SK-N-SH treated with all-trans-retinoic acid at 6 μM for 48 hours (cell line): ENCODE results near the gene TMEM89.

Experiments used
- ATAC-seq: fragments of 200-7000 bp; cut with Tn5 transposase; 3 replicates; pipeline ENCODE4 v1.9.1; 2020; ENCODE audit warnings: mild to moderate bottlenecking, moderate library complexity
- ARNTL ChIP-seq: fragments of 450-650 bp; formaldehyde crosslinking; IDR thresholded peaks from 2 replicates; pipeline ENCODE4 v1.5.0; 2020; ENCODE audit warnings: low read depth, mild to moderate bottlenecking, moderate library complexity, borderline replicate concordance
- BACH2 ChIP-seq: fragments of 250-450 bp; sonication (Bioruptor Pico); IDR thresholded peaks from 2 replicates; pipeline ENCODE4 v1.9.0; 2021; ENCODE audit warnings: mild to moderate bottlenecking, borderline replicate concordance
- CSDC2 ChIP-seq: fragments of 250-450 bp; sonication (Bioruptor Pico); IDR thresholded peaks from 2 replicates; pipeline ENCODE4 v1.5.0; 2020; ENCODE audit warnings: mild to moderate bottlenecking, moderate library complexity
- ESRRG ChIP-seq: fragments of 250-450 bp; sonication (Bioruptor Pico); IDR thresholded peaks from 2 replicates; pipeline ENCODE4 v1.6.1; 2021; ENCODE audit warnings: mild to moderate bottlenecking
- ISL1 ChIP-seq: fragments of 250-450 bp; sonication (Bioruptor Pico); IDR thresholded peaks from 2 replicates; pipeline ENCODE4 v2.1.2; 2022; ENCODE audit warnings: mild to moderate bottlenecking, moderate library complexity
- OSR1 ChIP-seq: fragments of 250-450 bp; sonication (Bioruptor Pico); IDR thresholded peaks from 2 replicates; pipeline ENCODE4 v1.8.0; 2022; ENCODE audit warnings: moderate library complexity, mild to moderate bottlenecking, inconsistent platforms
- PPARA ChIP-seq: fragments of 250-450 bp; sonication (Bioruptor Pico); IDR thresholded peaks from 2 replicates; pipeline ENCODE4 v1.5.0; 2020; ENCODE audit warnings: mild to moderate bottlenecking, borderline replicate concordance
- SNAI2 ChIP-seq: fragments of 250-450 bp; sonication (Bioruptor Pico); IDR thresholded peaks from 2 replicates; pipeline ENCODE4 v1.5.0; 2020; ENCODE audit warnings: mild to moderate bottlenecking, moderate library complexity
- TCF4 ChIP-seq: fragments of 250-450 bp; sonication (Bioruptor Pico); IDR thresholded peaks from 2 replicates; pipeline ENCODE4 v1.8.0; 2021; ENCODE audit warnings: mild to moderate bottlenecking, moderate library complexity, borderline replicate concordance
- ZC3H10 ChIP-seq: fragments of 250-450 bp; sonication (Bioruptor Pico); IDR thresholded peaks from 2 replicates; pipeline ENCODE4 v1.5.1; 2021; ENCODE audit warnings: mild to moderate bottlenecking, moderate library complexity
- ZFP3 ChIP-seq: fragments of 250-450 bp; sonication (Bioruptor Pico); IDR thresholded peaks from 2 replicates; pipeline ENCODE4 v1.5.0; 2020; ENCODE audit warnings: mild to moderate bottlenecking, moderate library complexity
- ZNF565 ChIP-seq: fragments of 450-650 bp; formaldehyde crosslinking; conservative IDR thresholded peaks from 2 replicates; pipeline ENCODE4 v1.5.0; 2020; ENCODE audit warnings: low read depth, mild to moderate bottlenecking, moderate library complexity
- ZNF70 ChIP-seq: fragments of 450-650 bp; formaldehyde crosslinking; IDR thresholded peaks from 2 replicates; pipeline ENCODE4 v1.5.0; 2020; ENCODE audit warnings: mild to moderate bottlenecking, moderate library complexity
- ZNF8 ChIP-seq: fragments of 450-650 bp; formaldehyde crosslinking; IDR thresholded peaks from 2 replicates; pipeline ENCODE4 v1.5.0; 2020; ENCODE audit warnings: mild to moderate bottlenecking, moderate library complexity
- TF ChIP-seq, protein P1 (sequence below): fragments of 250-450 bp; sonication (Bioruptor Pico); IDR thresholded peaks from 2 replicates; pipeline ENCODE4 v1.8.0; 2021; ENCODE audit warnings: low read depth, mild to moderate bottlenecking, moderate library complexity, borderline replicate concordance
- TF ChIP-seq, protein P2 (sequence below): fragments of 250-450 bp; sonication (Bioruptor Pico); IDR thresholded peaks from 2 replicates; pipeline ENCODE4 v1.8.0; 2020; ENCODE audit warnings: mild to moderate bottlenecking, moderate library complexity, borderline replicate concordance
- TF ChIP-seq, protein P3 (sequence below): fragments of 250-450 bp; sonication (Bioruptor Pico); IDR thresholded peaks from 2 replicates; pipeline ENCODE4 v1.5.1; 2021; ENCODE audit warnings: mild to moderate bottlenecking, moderate library complexity
- TF ChIP-seq, protein P4 (sequence below): fragments of 250-450 bp; sonication (Bioruptor Pico); IDR thresholded peaks from 2 replicates; pipeline ENCODE4 v1.5.0; 2020; ENCODE audit warnings: mild to moderate bottlenecking, moderate library complexity

The TMEM89 gene

DNA sequence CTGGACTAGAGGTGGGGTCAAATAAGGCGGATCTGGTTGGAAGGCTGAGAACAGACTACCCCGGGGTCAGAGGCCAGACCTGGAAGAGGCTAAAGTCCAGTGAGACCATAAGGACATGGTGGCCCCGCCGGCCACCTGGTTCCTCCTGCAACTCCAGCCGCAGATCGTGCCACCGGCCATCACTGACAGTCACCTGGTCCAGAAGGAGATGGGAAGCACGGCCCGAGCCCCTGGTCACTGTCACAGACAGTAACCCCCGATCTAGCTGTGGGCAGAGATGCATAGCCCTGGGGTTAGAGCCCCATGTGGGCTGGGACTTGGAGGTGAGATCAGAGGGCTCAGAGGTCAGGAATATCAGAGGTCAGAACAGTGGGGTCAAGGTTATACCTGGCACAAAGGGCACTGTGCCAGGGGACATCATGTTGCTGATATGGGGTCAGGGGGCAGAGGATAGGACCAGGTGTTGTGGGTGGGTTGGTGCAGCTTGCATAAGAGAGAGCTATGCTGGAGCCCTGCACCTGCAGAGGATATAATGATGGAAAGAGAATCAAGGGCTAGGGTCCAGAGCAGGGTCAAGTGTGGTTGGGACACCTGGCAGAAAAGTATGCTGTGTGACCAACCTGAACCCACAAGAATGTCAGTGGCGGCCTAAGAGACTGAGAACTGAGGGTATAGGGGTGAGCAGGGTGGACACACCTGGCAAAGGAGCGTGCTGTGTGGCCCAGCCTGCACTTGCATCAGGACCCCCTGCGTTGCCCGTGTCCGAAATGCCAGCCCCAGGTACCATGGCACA lies 31.6 kb upstream of the TMEM89 start:
- TF ChIP-seq, protein P1, sequence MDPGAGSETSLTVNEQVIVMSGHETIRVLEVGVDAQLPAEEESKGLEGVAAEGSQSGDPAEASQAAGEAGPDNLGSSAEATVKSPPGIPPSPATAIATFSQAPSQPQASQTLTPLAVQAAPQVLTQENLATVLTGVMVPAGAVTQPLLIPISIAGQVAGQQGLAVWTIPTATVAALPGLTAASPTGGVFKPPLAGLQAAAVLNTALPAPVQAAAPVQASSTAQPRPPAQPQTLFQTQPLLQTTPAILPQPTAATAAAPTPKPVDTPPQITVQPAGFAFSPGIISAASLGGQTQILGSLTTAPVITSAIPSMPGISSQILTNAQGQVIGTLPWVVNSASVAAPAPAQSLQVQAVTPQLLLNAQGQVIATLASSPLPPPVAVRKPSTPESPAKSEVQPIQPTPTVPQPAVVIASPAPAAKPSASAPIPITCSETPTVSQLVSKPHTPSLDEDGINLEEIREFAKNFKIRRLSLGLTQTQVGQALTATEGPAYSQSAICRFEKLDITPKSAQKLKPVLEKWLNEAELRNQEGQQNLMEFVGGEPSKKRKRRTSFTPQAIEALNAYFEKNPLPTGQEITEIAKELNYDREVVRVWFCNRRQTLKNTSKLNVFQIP (CRISPR knock-in tag), result no peak
- TF ChIP-seq BACH2 (CRISPR knock-in tag), result no peak
- TF ChIP-seq, protein P2, sequence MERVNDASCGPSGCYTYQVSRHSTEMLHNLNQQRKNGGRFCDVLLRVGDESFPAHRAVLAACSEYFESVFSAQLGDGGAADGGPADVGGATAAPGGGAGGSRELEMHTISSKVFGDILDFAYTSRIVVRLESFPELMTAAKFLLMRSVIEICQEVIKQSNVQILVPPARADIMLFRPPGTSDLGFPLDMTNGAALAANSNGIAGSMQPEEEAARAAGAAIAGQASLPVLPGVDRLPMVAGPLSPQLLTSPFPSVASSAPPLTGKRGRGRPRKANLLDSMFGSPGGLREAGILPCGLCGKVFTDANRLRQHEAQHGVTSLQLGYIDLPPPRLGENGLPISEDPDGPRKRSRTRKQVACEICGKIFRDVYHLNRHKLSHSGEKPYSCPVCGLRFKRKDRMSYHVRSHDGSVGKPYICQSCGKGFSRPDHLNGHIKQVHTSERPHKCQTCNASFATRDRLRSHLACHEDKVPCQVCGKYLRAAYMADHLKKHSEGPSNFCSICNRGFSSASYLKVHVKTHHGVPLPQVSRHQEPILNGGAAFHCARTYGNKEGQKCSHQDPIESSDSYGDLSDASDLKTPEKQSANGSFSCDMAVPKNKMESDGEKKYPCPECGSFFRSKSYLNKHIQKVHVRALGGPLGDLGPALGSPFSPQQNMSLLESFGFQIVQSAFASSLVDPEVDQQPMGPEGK (CRISPR knock-in tag), result no peak
- no peak for TF ChIP-seq PPARA
- ATAC-seq, result no peak

DNA sequence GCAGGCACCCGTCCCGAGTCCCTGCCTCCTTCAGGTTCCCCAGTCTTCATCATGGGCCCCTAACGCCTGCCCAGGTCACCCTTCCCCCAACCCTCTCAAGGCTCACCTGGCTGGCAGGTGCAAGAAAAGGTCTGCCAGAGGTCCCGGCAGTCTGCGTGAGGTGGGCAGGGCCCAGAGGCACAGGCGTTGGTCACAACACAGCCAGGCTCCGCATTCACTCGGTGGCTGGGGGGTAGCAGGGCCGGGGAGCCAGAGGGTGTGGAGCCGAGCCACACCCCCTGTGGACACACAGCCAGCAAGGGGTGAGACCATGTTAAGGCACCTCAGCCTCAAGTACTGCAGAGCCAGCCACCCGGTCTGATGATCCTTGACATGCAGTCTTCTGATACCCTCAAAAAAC lies 30.2 kb upstream of the TMEM89 start:
- no peak for ATAC-seq

DNA sequence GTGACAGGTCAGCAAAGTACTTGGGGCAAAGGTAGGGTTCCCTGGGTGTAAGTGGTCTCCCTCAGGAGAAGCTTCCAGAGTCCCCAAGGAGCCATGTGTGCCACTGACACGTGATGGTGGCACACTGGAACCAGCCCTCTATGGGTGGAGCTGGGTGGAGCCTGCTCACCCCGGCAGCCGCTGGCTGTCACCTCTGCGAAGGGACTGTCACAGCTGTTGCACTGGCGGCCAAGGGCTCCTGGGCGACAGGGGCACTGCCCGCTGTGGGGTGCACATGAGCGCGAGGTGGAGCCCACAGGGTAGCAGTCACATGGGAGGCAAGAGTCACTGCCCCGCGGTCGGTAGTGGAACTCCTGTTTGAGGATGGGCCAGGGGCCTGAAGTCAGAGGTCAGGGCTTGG lies 29.2 kb upstream of the TMEM89 start:
- no peak for ATAC-seq
- TF ChIP-seq BACH2 (CRISPR knock-in tag), result no peak
- no peak for TF ChIP-seq ZNF70
- TF ChIP-seq OSR1 (CRISPR knock-in tag), result no peak
- TF ChIP-seq ARNTL (CRISPR knock-in tag), result no peak
- no peak for TF ChIP-seq TCF4 (CRISPR knock-in tag)
- no peak for TF ChIP-seq PPARA
- TF ChIP-seq ZNF8 (CRISPR knock-in tag), result no peak
- no peak for TF ChIP-seq ZNF565 (CRISPR knock-in tag)
- no peak for TF ChIP-seq ZFP3 (CRISPR knock-in tag)
- TF ChIP-seq ISL1 (CRISPR knock-in tag), result no peak

More for the DNA sequence above, 30.2 kb upstream of the TMEM89 start:
- TF ChIP-seq, protein P3, sequence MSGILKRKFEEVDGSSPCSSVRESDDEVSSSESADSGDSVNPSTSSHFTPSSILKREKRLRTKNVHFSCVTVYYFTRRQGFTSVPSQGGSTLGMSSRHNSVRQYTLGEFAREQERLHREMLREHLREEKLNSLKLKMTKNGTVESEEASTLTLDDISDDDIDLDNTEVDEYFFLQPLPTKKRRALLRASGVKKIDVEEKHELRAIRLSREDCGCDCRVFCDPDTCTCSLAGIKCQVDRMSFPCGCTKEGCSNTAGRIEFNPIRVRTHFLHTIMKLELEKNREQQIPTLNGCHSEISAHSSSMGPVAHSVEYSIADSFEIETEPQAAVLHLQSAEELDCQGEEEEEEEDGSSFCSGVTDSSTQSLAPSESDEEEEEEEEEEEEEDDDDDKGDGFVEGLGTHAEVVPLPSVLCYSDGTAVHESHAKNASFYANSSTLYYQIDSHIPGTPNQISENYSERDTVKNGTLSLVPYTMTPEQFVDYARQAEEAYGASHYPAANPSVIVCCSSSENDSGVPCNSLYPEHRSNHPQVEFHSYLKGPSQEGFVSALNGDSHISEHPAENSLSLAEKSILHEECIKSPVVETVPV (CRISPR knock-in tag), result no peak
- no peak for TF ChIP-seq CSDC2
- no peak for TF ChIP-seq TCF4 (CRISPR knock-in tag)
- TF ChIP-seq SNAI2 (CRISPR knock-in tag), result no peak
- TF ChIP-seq OSR1 (CRISPR knock-in tag), result no peak
- no peak for TF ChIP-seq ZNF8 (CRISPR knock-in tag)
- TF ChIP-seq, protein P4, sequence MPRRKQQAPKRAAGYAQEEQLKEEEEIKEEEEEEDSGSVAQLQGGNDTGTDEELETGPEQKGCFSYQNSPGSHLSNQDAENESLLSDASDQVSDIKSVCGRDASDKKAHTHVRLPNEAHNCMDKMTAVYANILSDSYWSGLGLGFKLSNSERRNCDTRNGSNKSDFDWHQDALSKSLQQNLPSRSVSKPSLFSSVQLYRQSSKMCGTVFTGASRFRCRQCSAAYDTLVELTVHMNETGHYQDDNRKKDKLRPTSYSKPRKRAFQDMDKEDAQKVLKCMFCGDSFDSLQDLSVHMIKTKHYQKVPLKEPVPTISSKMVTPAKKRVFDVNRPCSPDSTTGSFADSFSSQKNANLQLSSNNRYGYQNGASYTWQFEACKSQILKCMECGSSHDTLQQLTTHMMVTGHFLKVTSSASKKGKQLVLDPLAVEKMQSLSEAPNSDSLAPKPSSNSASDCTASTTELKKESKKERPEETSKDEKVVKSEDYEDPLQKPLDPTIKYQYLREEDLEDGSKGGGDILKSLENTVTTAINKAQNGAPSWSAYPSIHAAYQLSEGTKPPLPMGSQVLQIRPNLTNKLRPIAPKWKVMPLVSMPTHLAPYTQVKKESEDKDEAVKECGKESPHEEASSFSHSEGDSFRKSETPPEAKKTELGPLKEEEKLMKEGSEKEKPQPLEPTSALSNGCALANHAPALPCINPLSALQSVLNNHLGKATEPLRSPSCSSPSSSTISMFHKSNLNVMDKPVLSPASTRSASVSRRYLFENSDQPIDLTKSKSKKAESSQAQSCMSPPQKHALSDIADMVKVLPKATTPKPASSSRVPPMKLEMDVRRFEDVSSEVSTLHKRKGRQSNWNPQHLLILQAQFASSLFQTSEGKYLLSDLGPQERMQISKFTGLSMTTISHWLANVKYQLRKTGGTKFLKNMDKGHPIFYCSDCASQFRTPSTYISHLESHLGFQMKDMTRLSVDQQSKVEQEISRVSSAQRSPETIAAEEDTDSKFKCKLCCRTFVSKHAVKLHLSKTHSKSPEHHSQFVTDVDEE (CRISPR knock-in tag), result no peak
- no peak for TF ChIP-seq ESRRG
- no peak for TF ChIP-seq ZNF565 (CRISPR knock-in tag)
- TF ChIP-seq, protein P1 (CRISPR knock-in tag), result no peak
- TF ChIP-seq ARNTL (CRISPR knock-in tag), result no peak
- TF ChIP-seq ISL1 (CRISPR knock-in tag), result no peak
- TF ChIP-seq ZC3H10 (CRISPR knock-in tag), result no peak
- TF ChIP-seq ZNF70, result no peak
- TF ChIP-seq, protein P2 (CRISPR knock-in tag), result no peak
